CD4-positive, alpha-beta T cell (primary cell): Measurements from ENCODE around the gene CDKAL1. TPM values are rescaled to one million over a fixed set of nuclear protein-coding genes. Genes with fewer than 3 reads are reported as not detected.

Source experiments
- ATAC-seq: fragments of 200-7000 bp; cut with Tn5 transposase; one replicate; pipeline ENCODE4 v1.10.0; 2022; ENCODE audit warnings: mild to moderate bottlenecking; ENCODE audit not compliant: poor library complexity
- CTCF ChIA-PET: fragments of 350-600 bp; sonication (Branson Sonifier 250); formaldehyde crosslinking; loops from one replicate; lab custom pipeline; 2021; ENCODE audit warnings: antibody characterized with exemption, inconsistent platforms; lab: Charles Lee
- POLR2A ChIA-PET: fragments of 350-600 bp; sonication (Branson Sonifier 250); formaldehyde crosslinking; loops from one replicate; lab custom pipeline; 2021; ENCODE audit warnings: antibody characterized with exemption, inconsistent platforms; lab: Charles Lee
- DNase-seq, 14 experiments: peaks; one replicate each; pipeline ENCODE4 v3.0.0-alpha.2; 2013 to 2020; ENCODE audit warnings: mixed read lengths in 2 of 14
- H3K27ac ChIP-seq, 2 donors: one replicate each; pipeline versions ENCODE4 v1.5.1 to v1.7.0; 2013; ENCODE audit warnings: low read length in 2 of 2, low read depth in 1 of 2, mild to moderate bottlenecking in 1 of 2
- H3K27me3 ChIP-seq, 2 experiments: 1 replicate in 1 of 2; 2 replicates in 1 of 2; pipeline versions ENCODE4 v1.6.1 to v1.7.0; 2013; ENCODE audit warnings: low read length in 2 of 2, control low read depth in 1 of 2, mild to moderate bottlenecking in 1 of 2, moderate library complexity in 1 of 2; ENCODE audit not compliant: insufficient read depth in 2 of 2, control insufficient read depth in 1 of 2
- H3K36me3 ChIP-seq: one replicate; pipeline ENCODE4 v1.6.1; 2013; ENCODE audit warnings: low read length, control low read depth; ENCODE audit not compliant: insufficient read depth
- H3K4me1 ChIP-seq: one replicate; pipeline ENCODE4 v1.6.1; 2013; ENCODE audit warnings: low read length, control low read depth; ENCODE audit not compliant: insufficient read depth
- H3K4me3 ChIP-seq: one replicate; pipeline ENCODE4 v1.5.1; 2013; ENCODE audit warnings: mild to moderate bottlenecking, low read length, moderate library complexity
- H3K9me3 ChIP-seq, 2 experiments: 1 replicate in 1 of 2; 2 replicates in 1 of 2; pipeline versions ENCODE4 v1.6.1 to v1.7.0; 2013; ENCODE audit warnings: low read length in 2 of 2, mild to moderate bottlenecking in 2 of 2, control low read depth in 1 of 2, moderate library complexity in 1 of 2; ENCODE audit not compliant: control insufficient read depth in 1 of 2, insufficient read depth in 1 of 2
- H3K27ac Mint-ChIP-seq: one replicate; pipeline ENCODE4 v1.8.0; 2020; ENCODE audit warnings: mixed read lengths
- H3K27me3 Mint-ChIP-seq: one replicate; pipeline ENCODE4 v1.8.0; 2021; ENCODE audit warnings: mixed read lengths
- H3K36me3 Mint-ChIP-seq: one replicate; pipeline ENCODE4 v1.8.0; 2021; ENCODE audit warnings: low read depth, mixed read lengths
- H3K4me1 Mint-ChIP-seq: one replicate; pipeline ENCODE4 v1.8.0; 2021; ENCODE audit warnings: low read depth, mixed read lengths
- H3K4me3 Mint-ChIP-seq: one replicate; pipeline ENCODE4 v1.8.0; 2020; ENCODE audit warnings: mild to moderate bottlenecking, mixed read lengths
- H3K9me3 Mint-ChIP-seq: one replicate; pipeline ENCODE4 v1.8.0; 2020; ENCODE audit warnings: mixed read lengths
- intact Hi-C, 2 experiments: fragments of 100-400 bp; cut with DNase I in 1 of 2; cut with micrococcal nuclease in 1 of 2; formaldehyde crosslinking; loops; one replicate each; pipeline versions ENCODE4 v1.15.1 to v1.9.0; 2023 to 2025; cut with DNase I, micrococcal nuclease
- total RNA-seq, 174 experiments: library from RNA in 2 of 174; stranded (reverse) in 2 of 174; gene quantifications; one replicate each; pipeline ENCODE4 v1.2.3 and lab custom pipeline; 2021 to 2026
- TF ChIP-seq, protein P1 (sequence below): fragments of 200-600 bp; IDR thresholded peaks from one replicate; pipeline ENCODE4 v1.8.0; 2022; ENCODE audit warnings: antibody characterized with exemption, mild to moderate bottlenecking

CDKAL1 gene
- total RNA-seq, 2 experiments from 2014 or later: 21.3 to 23.9 TPM

DNA sequence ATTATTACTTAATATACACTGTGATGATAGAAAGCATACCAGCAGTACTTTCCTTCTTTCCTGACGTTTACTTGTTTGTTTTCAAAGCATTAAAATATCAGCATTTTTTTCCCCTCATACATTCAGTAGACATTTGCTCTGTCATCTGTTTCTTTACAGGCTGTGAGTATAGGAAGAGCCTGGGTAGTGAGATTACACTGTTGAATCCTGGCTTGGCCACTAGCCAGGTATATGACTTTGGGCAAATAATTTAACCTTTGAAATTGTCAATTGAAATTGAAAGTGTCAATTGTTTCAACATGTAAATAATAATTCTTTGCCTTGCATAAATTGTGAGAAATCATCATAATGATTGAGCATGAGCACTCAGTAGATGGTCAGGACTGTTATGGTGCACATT, 336.2 kb downstream of the CDKAL1 start:
- no peaks in the 10 kb centered on the region for H3K9me3 Mint-ChIP-seq
- no peaks in the 10 kb centered on the region for H3K27me3 Mint-ChIP-seq
- Histone ChIP-seq H3K27me3 (no peaks in the 10 kb centered on the region), H3K4me1 (no peaks in the 10 kb centered on the region), H3K36me3 (no peaks in the 10 kb centered on the region), H3K9me3 (no peaks in the 10 kb centered on the region), H3K27ac (no peak overlapping the region), H3K4me3 (no peak overlapping the region)
- ChIA-PET CTCF (no interaction called here), POLR2A (no interaction called here)
- H3K4me1 Mint-ChIP-seq: no peaks in the 10 kb centered on the region
- no peak for DNase-seq
- H3K27ac Mint-ChIP-seq: no peak overlapping the region
- peaks cover 5% of the 10 kb centered on the region for H3K36me3 Mint-ChIP-seq
- intact Hi-C loops: no loop called here
- H3K4me3 Mint-ChIP-seq: no peak overlapping the region
- TF ChIP-seq, protein P1, sequence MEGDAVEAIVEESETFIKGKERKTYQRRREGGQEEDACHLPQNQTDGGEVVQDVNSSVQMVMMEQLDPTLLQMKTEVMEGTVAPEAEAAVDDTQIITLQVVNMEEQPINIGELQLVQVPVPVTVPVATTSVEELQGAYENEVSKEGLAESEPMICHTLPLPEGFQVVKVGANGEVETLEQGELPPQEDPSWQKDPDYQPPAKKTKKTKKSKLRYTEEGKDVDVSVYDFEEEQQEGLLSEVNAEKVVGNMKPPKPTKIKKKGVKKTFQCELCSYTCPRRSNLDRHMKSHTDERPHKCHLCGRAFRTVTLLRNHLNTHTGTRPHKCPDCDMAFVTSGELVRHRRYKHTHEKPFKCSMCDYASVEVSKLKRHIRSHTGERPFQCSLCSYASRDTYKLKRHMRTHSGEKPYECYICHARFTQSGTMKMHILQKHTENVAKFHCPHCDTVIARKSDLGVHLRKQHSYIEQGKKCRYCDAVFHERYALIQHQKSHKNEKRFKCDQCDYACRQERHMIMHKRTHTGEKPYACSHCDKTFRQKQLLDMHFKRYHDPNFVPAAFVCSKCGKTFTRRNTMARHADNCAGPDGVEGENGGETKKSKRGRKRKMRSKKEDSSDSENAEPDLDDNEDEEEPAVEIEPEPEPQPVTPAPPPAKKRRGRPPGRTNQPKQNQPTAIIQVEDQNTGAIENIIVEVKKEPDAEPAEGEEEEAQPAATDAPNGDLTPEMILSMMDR: no peak
- no peak for ATAC-seq

DNA sequence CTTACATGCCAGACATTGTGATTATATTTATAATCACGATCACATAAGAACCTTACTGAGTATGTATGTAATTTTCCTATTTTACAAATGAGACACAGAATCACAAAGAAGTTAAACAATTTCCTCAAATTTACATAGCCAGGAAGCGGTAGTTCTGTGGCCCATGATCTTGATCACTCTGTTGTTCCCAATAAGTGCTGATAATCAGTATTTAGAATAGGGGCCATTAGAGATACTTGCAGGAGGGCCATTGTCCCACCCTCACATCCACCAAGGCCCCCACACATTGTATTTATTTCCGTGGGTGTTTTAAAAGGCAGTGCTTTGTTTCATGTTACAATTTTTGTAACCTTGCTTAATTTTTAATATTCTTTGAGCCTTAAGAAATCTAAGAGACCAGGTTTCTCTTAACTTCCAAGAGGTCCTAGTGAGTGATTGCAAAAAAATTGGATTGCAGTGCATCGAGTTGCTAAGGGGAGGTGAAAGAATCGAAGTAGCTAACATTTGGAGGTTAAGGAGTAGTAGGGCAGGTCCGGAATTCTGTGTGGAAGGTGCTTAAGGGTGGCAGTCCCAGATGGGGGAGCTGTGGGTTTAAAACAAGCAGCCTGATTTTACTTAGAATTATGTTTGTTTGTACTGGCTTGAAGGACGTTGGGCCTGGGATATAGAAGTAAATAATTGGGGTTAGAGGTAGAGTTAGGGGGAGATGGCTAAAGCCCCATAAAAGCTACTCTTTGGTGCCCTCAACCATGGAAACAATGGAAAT, 339.4 kb downstream of the CDKAL1 start:
- Histone ChIP-seq H3K36me3 (no peaks in the 10 kb centered on the region), H3K4me3 (no peak overlapping the region), H3K4me1 (no peaks in the 10 kb centered on the region), H3K9me3 (peaks cover 0 to 4% of the 10 kb centered on the region in 2 experiments), H3K27me3 (no peaks in the 10 kb centered on the region), H3K27ac (no peak overlapping the region)
- Mint-ChIP-seq H3K36me3 (peaks cover 26% of the 10 kb centered on the region), H3K27me3 (no peaks in the 10 kb centered on the region), H3K4me3 (no peak overlapping the region), H3K4me1 (no peaks in the 10 kb centered on the region), H3K27ac (no peak overlapping the region), H3K9me3 (no peaks in the 10 kb centered on the region)
- ChIA-PET POLR2A (no interaction called here), CTCF (no interaction called here)
- DNase-seq (no peak), ATAC-seq (no peak)
- intact Hi-C loops: no loop called here
- TF ChIP-seq, protein P1: no peak

DNA sequence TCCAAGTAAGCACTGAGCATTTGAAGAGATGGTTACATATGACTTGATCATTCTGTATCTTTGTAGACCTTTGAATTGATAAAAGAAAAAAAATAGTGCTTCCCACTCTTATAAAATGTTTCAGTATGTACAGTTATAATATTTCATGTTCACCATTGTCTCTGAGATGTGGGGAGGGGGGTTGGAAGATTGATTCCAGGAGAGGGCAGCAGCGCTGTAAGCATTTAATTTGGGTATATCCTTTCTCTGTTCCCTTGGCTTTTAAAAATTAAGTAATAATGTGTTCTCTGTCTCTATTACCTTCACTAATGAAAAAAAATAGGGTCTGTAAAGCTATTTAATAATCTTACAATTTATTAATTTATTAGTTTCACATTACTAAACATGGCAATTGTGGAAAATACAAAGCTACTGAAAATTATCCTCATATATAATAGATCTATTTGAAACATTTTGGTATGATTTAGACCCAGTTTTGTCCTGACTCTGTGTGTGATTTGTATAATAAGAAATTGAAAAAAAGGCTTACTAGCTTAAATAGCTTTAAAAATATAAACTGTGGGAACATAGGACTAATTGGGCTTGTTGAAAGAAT, 341.2 kb downstream of the CDKAL1 start:
- H3K27ac ChIP-seq: no peak overlapping the region
- H3K4me1 ChIP-seq: no peaks in the 10 kb centered on the region
- intact Hi-C loops: no loop called here
- Mint-ChIP-seq H3K27me3 (no peaks in the 10 kb centered on the region), H3K9me3 (peaks cover 2% of the 10 kb centered on the region), H3K4me1 (no peaks in the 10 kb centered on the region), H3K4me3 (no peak overlapping the region), H3K36me3 (peaks cover 42% of the 10 kb centered on the region), H3K27ac (no peak overlapping the region)
- TF ChIP-seq, protein P1: no peak
- POLR2A ChIA-PET: no interaction called here
- ATAC-seq (no peak), DNase-seq (no peak)
- CTCF ChIA-PET: no interaction called here
- H3K36me3 ChIP-seq: no peaks in the 10 kb centered on the region
- no peaks in the 10 kb centered on the region for H3K27me3 ChIP-seq
- H3K9me3 ChIP-seq: peaks cover 0 to 6% of the 10 kb centered on the region in 2 experiments
- H3K4me3 ChIP-seq: no peak overlapping the region
